HEK293 (cell line): ENCODE results near the gene LAMA4.

ENCODE experiments used
- RBAK ChIP-seq: fragments of 450-650 bp; formaldehyde crosslinking; IDR thresholded peaks from 2 replicates; pipeline ENCODE4 v1.5.1; 2016; ENCODE audit warnings: missing biosample characterization, missing genetic modification characterization
- YY1 ChIP-seq: fragments of 450-650 bp; formaldehyde crosslinking; IDR thresholded peaks from 2 replicates; pipeline ENCODE4 v1.5.1; 2018; ENCODE audit warnings: missing biosample characterization, missing genetic modification characterization
- ZBTB7A ChIP-seq: fragments of 450-650 bp; formaldehyde crosslinking; IDR thresholded peaks from 2 replicates; pipeline ENCODE4 v1.5.1; 2016; ENCODE audit warnings: low read depth, missing biosample characterization, missing genetic modification characterization
- ZNF274 ChIP-seq, 2 experiments: fragments of 200-500 bp in 1 of 2; fragments of 450-650 bp in 1 of 2; sonication (Bioruptor generic) in 1 of 2; formaldehyde crosslinking in 1 of 2; IDR thresholded peaks; 2 replicates each; pipeline versions ENCODE4 v1.5.1 to v1.6.1; 2014 to 2016; ENCODE audit warnings: borderline replicate concordance in 1 of 2, inconsistent platforms in 1 of 2, low read length in 1 of 2, missing biosample characterization in 1 of 2, missing genetic modification characterization in 1 of 2
- ZNF350 ChIP-seq: fragments of 450-650 bp; formaldehyde crosslinking; IDR thresholded peaks from 2 replicates; pipeline ENCODE4 v1.5.0; 2017; ENCODE audit warnings: missing biosample characterization, mild to moderate bottlenecking, missing genetic modification characterization
- ZNF560 ChIP-seq: fragments of 450-650 bp; formaldehyde crosslinking; IDR thresholded peaks from 2 replicates; pipeline ENCODE4 v1.5.1; 2017; ENCODE audit warnings: missing biosample characterization, missing genetic modification characterization, borderline replicate concordance
- ZNF843 ChIP-seq: fragments of 450-650 bp; formaldehyde crosslinking; IDR thresholded peaks from 2 replicates; pipeline ENCODE4 v1.5.1; 2016; ENCODE audit warnings: missing biosample characterization, missing genetic modification characterization
- TF ChIP-seq, protein P1 (sequence below): fragments of 450-650 bp; formaldehyde crosslinking; IDR thresholded peaks from 2 replicates; pipeline ENCODE4 v1.5.1; 2016; ENCODE audit warnings: missing biosample characterization, missing genetic modification characterization

DNA sequence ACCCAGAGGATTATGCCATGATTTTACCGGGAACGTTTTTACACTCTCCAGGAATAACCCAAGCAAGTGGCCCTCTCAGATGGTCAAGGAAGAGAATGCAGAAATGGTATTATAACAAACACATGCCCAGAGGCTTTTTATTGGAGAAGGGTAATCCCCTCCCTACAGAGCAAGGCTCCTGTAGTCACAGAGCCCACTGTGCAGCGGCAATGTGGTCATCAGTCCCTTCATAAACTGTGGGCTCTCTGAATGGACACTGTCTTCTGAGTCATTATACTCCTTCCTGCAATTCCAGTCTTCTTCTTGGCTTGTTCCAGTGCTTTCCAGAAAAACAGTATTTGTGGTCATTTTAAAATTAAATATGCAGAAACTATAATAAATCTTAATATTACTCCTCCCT lies 74.7 kb downstream of the LAMA4 start:
- TF ChIP-seq RBAK (no peak), ZBTB7A (no peak), ZNF560 (tag by site-specific recombination) (no peak), ZNF350 (tag by site-specific recombination) (no peak), ZNF274 (IDR thresholded peaks at IDR 0.05; ENCODE audit: low read length) (no peak), ZNF274 (tag by site-specific recombination; IDR thresholded peaks at IDR 0.05; ENCODE audit: borderline replicate concordance) (no peak), YY1 (tag by site-specific recombination) (no peak), ZNF843 (no peak)
- TF ChIP-seq, protein P1, sequence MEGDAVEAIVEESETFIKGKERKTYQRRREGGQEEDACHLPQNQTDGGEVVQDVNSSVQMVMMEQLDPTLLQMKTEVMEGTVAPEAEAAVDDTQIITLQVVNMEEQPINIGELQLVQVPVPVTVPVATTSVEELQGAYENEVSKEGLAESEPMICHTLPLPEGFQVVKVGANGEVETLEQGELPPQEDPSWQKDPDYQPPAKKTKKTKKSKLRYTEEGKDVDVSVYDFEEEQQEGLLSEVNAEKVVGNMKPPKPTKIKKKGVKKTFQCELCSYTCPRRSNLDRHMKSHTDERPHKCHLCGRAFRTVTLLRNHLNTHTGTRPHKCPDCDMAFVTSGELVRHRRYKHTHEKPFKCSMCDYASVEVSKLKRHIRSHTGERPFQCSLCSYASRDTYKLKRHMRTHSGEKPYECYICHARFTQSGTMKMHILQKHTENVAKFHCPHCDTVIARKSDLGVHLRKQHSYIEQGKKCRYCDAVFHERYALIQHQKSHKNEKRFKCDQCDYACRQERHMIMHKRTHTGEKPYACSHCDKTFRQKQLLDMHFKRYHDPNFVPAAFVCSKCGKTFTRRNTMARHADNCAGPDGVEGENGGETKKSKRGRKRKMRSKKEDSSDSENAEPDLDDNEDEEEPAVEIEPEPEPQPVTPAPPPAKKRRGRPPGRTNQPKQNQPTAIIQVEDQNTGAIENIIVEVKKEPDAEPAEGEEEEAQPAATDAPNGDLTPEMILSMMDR = no peak
